GM12865 (cell line): ENCODE measurements around the gene PCID2.

Source experiments
- DNase-seq: peaks from one replicate; pipeline ENCODE4 v3.0.0; 2010; ENCODE audit warnings: low read depth
- H3K4me3 ChIP-seq: 2 replicates; pipeline ENCODE4 v1.5.1; 2011; ENCODE audit warnings: mild to moderate bottlenecking, low read depth, low read length, control low read depth
- TF ChIP-seq, protein P1 (sequence below): IDR thresholded peaks from 2 replicates; pipeline ENCODE4 v1.5.1; 2011; ENCODE audit warnings: low read length, control low read depth, low read depth, inconsistent platforms; ENCODE audit not compliant: insufficient read depth; ENCODE audit errors: missing control alignments

Gene PCID2

DNA sequence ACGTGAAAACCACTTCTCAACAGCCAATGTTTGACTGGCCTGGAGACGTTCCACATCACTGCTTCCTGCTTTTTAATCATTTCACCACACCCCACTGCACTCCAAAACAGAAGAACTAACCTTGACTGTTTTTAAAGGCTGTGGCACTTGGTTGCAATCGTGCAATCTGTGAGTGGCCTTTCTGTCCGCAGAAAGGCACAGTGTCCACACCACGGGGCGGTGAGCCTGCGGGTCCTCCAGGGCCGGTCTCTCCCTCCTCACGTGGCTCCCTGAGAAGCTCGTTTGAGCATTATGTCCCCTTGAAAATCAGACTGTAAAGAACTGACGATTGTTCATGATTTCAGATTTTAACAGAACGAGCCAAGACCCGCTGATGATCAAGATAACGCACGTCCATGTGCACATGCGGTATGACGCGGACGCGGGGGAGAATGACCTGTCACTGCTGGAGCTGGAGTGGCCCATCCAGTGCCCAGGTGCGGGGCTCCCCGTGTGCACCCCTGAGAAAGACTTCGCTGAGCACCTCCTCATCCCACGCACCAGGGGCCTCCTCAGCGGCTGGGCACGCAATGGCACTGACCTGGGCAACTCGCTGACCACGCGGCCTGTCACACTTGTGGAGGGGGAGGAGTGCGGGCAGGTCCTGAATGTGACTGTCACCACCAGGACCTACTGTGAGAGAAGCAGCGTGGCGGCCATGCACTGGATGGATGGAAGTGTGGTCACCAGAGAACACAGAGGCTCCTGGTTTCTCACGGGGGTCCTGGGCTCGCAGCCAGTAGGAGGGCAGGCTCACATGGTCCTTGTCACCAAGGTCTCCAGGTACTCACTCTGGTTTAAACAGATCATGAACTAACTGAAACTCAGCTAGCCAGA lies 37.0 kb downstream of the PCID2 start:
- DNase-seq, result no peak
- TF ChIP-seq, protein P1, sequence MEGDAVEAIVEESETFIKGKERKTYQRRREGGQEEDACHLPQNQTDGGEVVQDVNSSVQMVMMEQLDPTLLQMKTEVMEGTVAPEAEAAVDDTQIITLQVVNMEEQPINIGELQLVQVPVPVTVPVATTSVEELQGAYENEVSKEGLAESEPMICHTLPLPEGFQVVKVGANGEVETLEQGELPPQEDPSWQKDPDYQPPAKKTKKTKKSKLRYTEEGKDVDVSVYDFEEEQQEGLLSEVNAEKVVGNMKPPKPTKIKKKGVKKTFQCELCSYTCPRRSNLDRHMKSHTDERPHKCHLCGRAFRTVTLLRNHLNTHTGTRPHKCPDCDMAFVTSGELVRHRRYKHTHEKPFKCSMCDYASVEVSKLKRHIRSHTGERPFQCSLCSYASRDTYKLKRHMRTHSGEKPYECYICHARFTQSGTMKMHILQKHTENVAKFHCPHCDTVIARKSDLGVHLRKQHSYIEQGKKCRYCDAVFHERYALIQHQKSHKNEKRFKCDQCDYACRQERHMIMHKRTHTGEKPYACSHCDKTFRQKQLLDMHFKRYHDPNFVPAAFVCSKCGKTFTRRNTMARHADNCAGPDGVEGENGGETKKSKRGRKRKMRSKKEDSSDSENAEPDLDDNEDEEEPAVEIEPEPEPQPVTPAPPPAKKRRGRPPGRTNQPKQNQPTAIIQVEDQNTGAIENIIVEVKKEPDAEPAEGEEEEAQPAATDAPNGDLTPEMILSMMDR, result no peak
- no peak overlapping the region for H3K4me3 ChIP-seq

DNA sequence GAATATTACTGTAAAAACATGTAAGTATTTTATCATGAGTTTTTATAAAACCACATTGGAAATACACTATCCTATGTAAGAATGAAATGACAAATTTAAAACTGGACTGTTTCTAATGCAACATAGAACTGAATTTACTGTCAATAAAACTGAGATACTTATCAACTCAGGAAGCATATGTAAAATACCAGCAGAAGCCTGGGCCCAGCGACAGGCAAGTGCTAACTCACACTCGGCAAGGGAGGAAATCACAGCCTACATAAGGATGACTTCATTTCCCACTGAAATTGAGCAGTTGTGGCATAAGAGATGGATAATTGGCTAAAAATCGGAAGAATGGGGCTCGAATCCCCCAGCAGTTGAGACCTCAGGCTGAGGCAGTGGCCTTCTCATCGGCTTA lies 38.0 kb downstream of the PCID2 start:
- TF ChIP-seq, protein P1, result no peak
- no peak for DNase-seq

DNA sequence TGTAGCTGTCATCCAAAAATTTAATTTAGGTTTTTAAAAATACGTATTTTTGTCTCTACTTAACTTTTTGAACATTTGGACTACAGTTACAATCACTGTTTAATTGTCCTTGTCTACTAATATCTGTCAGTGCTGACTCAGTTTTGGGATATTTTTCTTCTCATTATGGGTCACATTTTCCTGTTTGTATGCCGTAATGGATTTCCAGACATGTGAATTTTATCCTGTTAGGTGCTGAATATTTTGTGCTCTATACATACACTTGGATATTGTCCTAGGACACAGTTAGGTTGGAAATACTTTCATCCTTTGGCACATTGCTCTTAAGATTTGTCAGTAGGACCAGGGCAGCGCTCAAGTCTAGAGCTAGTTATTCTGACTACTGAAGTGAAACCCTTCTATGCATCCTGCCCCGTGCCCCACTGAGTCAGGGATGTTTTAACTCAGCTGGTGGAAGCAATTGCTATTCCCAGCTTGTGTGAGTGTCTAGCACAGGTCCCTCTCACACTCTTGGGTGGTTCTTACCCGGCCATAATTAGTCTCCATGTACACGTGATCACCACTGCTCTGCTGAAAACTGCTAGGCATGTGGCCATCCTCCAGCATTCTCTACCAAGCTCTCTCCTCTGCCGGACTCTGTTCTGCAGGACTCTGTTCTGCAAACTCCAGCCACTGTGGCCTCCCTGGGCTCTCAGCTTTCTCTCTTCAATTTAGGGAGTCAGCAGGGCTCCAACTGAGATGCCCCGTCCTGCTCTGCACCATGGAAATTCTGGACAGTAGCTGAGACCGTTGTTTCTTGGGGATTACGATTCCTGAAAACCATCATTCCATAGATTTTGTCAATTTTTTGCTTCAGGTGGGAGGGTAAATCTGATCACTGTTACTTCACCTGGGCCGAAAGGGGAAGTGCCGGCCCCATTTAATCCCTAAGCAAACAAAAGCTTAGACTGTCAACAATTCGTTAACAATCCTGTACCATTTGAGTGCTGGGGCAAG lies 38.9 kb downstream of the PCID2 start:
- H3K4me3 ChIP-seq, result no peak overlapping the region
- DNase-seq, result no peak
- TF ChIP-seq, protein P1, result no peak

More for the DNA sequence above, 38.0 kb downstream of the PCID2 start:
- no peak overlapping the region for H3K4me3 ChIP-seq

DNA sequence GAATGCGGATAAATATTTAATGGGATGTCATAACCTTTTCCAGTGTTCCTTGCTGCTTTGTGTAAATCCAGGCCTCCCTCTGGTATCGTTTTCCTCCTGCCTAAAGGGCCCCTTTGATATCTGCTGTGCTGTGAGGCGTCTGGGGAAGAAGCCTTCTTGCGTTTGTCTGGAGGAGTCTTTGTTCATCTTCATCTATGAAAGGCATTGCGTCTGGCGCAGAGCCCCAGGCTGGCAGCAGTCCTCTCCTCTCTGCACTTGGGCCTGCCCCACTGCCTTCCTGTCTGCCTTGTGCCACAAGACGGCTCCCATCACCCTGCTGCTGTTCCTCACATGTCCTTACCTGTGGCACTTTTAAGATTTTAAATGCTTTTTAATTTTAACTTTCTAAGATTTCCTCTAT lies 40.3 kb downstream of the PCID2 start:
- TF ChIP-seq, protein P1, result no peak
- no peak for DNase-seq
- no peak overlapping the region for H3K4me3 ChIP-seq

DNA sequence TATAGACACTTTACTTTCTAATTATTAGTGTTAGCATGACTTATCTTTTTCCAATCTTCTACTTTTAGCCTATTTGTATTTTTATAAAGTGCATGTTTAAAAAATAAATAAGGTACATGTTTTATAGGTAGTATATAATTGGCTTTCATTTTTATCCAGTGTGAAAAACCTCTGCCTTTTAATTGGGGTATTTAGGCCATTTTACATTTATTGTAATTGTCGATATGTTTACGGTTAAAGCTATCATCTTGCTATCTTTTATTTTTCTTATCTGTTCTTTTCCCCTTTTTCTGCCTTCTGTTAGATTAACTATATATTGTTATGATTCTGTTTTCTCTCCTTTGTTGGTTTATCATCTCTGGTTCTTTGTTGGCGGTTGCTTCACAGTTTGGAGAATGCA lies 40.9 kb downstream of the PCID2 start:
- DNase-seq, result no peak
- TF ChIP-seq, protein P1, result no peak
- no peak overlapping the region for H3K4me3 ChIP-seq

DNA sequence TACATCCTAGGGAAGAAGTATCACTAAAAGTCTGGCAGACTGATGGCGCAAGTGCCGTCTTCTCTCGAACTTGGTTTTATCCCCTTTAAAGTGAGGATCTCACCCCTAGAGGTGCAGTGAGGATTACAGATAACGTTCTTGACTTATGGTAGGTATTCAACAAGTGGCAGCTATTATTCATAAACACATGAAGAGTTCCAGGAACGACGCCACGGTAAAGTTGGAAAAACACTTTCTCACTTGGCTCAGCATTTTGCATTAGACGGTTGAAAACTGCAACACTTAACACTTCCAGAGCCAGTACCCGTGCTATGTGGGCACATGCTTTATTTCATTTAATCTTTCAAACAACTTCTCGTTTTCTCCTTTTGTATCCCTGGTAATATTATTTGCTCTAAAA lies 41.3 kb downstream of the PCID2 start:
- no peak for DNase-seq
- H3K4me3 ChIP-seq, result no peak overlapping the region
- TF ChIP-seq, protein P1, result no peak
